ENCODE data around the gene CD86.

CD86 gene

DNA sequence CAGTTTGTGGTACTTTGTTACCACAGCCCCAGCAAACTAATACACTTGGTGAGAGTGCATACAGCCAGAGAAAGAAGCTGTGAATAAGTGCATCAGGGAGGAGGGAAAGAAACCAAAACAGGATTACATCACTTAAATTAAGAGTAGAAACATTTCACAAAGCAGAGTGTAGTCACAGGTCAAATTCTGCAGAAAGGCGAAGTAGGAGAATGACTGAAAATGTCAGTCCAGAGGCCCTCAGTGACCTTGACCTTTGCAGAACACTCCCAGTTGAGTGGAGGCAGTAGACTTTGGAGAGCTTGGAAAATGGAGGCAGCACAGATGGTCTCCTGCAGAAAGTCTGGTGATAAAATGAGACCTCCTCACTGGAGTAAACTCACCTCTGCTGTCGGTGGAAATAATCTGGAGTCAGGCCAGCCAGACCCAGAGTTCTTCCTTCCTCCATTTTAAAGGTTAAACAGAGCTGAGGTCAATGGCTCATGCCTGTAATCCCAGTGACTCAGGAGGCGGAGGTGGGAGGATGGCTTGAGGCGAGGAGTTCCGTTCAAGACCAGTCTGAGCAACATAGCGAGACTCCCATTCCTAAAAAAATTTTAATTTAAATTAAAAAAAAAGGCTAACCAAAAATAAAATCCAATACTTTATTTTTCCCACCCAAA lies 5.0 kb downstream of the CD86 start:
- DNase-seq (ENCODE audit: low read depth, low spot score): no peak

DNA sequence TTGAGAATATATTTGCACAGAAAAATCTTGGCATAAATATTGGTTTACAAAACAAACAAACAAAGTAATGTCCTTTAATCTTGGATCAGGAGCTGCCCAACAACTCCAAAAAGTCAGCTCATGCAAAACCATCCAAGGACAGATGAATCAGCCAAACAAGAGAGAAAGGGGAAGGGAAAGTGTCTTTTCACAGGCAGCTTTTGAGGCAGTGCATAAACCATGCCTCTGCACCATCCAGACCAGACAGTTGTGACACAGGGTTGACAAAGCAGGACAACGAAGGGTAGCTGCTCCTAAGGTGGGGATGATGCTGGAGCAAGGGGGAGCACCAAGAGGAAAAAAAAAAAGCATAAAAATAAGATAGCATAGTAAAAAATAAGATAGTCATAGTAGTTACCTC lies 8.7 kb downstream of the CD86 start:
- no peak for DNase-seq (ENCODE audit: low read depth, low spot score)

DNA sequence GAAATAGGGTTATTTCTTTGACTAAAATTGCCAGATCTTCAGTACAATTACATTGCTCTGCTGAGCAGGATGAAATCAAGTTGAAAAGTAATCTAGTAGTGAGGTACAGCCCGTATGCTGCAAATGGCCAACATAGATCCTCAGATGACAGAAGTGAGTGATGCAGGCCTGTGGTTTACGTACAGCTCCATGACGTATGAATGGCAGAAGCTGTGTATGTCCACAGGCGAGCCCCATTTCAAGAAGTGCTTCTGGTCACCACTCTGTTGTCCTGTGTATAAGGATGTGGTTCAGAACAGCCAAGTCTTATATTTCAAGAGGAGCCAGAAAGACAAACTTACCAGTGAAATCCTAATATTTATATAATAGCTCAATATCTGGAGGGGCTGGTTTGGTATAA lies 9.2 kb downstream of the CD86 start:
- DNase-seq (ENCODE audit: low read depth, low spot score): no peak

DNA sequence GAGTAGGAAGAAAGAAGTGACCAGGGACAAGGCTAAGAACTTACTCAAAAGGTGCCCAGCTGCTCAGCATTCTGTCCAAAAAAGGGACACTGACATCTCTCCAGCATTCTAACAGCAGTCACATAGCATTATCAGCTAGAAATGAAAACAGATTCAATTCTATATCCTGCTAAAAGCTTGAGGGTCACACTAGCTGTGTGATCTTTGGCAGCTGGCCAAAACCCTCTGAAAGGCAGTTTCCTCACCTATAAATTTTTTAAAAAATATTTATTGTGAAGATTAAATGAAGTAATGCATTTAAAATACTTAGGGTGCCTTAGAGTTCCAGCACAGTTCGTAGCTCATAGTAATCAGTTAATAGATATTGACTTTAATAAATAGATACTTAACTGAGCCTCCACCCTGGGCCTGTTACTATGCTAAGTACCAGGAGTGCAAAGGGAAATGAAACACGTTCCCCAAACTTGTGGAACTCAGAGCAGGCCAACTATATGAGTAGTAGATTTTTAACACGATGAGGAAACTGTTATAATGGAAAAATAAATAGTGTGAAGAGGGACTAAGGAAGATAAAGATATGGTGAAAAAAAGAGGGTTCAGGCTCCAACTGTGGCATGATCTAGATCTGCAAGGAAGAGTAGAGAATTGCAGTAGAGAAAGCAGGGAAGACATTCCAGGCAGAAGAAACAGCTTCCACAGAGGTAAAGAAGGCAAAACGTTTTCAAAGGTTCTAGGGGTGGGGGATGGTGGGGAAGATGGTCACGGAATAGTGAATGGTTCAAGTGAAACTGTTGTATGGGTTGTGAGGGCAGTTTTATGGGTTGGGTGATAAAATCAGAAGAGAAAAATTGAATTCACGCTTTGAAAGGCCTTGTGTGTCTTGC lies 11.4 kb downstream of the CD86 start:
- DNase-seq (ENCODE audit: low read depth, low spot score): no peak

DNA sequence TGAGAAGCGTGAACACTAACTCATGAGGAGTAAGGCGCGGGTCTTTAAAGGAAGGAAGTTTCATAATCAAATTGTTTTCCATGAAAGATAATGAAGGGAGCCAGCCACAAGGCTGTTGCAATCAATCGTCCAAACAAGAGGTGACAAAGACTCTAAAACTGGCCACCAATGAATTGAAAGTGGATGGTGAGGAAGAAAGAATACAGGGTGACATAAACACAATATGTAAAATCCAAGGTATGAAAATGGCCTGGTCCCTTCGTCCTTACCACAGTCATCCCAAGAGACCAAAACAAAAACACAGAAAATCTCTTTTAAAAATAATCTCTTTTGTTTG lies 12.0 kb downstream of the CD86 start:
- DNase-seq (ENCODE audit: low read depth, low spot score): no peak

DNA sequence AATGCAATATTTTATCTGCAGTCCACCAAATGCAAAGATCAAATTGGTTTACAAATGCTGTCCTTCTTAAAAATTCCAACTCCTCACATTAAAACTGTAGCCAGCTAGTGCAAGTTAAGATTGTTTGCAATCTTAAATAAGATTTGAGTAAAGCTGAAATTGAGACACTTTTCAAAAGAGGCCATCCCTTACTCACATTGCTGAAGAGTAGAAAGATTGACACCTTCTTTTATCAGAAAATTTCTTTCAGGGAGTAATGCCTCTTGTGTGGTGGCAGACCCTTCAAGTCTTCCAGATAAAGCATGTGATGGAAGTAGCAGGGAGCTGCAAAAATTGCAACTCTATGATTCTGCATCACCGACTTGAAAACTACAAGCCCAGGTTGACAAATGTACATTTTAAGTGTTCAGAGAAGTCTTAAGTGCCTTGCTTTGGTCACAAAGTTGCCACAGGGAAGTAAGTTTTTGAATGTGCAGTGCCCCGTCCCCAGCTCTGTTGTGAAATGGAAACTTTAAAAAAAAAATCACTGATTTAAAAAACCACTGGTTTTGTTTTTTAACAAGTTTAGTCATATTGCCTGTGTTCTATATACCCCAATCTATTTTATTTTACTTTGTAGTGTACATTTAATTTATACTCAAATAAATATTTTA lies 12.6 kb downstream of the CD86 start:
- DNase-seq (ENCODE audit: low read depth, low spot score): no peak

DNA sequence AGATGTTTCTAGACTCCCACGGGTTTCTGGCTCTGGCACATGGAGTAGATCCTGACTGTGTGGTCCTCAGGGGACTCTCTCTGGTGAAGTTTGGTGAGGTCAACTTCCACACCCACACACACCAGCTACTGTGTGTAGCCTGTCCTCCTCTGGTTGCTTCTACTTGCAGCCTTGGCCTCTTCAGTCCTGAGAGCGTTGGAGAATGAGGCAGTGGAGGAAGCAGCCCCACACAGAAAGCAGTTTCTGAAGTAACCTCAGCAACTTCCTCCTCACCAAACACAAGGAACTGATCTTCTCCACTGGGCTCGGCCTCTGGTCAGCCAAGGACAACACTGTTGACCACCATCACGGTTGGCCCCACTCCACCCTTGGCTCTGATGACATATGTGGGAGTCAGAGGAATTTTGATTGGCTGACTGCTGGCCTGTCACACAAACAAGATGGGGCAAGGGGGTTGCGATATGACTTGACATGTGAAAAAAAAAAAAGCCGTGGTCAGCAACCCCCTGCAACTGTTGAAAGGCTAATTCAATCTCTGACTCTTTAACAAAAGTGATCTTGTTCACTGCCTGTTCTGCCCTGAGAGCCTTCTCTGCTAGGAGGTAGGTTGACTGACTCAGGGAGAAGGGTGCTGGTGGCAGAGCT lies 19.6 kb downstream of the CD86 start:
- DNase-seq (ENCODE audit: low read depth, low spot score): no peak

DNA sequence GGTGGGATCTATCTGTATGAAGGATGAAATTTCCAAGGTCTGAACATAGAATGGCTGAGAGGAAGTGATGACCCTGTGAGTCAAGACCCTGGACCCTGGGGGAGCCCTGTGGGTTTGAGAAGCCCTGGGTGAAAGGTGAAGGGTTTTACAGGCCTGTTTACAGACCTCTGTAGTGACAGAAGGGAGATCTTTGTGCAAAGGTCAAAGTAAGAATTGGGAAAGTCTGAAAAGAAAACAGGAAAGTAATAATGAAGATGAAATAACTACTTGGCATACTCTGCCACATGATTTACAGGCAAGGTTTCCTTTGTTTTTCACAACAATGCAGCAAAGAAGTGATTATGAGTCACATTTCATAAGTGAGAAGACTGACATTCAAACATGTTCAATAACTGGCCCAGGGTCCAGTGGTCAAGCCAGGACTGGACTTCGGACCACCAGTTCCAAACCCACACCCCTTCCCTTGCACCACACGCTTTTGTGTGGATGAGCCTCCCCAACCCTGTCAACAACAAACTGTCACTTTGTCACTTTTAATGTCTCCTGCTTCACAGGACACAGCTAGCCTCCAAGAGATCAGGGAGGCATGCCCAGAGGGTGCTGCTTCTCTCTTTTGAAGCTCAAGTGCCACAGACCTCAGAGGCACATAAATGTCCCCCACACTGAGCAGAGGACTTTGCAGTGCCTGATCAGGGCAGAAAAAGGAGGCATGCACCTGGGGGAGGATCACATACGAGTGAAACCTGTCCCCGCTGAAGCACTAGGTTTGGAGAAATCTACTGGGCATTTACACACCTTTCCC lies 21.5 kb downstream of the CD86 start:
- DNase-seq (ENCODE audit: low read depth, low spot score): no peak

DNA sequence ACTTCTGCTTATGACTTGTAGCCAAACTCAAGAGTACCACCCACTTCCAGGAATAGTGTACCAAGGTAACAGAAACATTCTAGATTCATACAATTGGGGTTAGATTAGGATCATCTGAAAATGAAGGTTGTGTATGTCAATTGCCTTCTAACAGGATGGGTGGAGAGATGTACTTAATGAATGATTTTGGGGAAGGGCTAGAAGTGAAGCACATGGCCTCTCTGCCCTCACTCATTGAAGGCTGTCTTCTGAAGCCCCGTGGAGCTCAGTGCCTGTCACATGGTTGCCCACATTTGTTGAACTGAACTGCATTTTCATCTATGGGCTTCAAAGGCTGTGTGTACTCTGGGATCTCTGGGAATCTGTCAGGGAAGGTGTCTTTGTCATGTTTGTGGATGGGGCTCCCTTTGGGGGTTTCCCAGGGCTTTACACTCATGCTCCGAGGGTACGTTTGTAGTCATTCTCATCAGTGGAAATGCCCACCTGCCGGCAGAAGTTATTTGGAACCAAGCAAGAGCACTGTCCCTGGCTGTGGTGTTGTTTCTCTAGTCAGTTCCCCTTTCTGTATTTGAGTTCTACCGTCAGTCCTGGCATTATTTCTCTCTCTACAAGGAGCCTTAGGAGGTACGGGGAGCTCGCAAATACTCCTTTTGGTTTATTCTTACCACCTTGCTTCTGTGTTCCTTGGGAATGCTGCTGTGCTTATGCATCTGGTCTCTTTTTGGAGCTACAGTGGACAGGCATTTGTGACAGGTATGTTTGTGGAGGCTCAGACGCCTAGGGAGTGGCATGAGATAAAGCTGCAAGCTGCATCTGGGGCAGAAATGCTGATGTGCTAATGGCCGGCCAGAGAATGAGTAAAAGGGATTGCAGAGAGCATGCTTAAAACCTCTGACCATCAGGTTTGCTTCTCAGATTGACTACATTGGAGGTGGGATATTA lies 22.4 kb downstream of the CD86 start:
- no peak for DNase-seq (ENCODE audit: low read depth, low spot score)

DNA sequence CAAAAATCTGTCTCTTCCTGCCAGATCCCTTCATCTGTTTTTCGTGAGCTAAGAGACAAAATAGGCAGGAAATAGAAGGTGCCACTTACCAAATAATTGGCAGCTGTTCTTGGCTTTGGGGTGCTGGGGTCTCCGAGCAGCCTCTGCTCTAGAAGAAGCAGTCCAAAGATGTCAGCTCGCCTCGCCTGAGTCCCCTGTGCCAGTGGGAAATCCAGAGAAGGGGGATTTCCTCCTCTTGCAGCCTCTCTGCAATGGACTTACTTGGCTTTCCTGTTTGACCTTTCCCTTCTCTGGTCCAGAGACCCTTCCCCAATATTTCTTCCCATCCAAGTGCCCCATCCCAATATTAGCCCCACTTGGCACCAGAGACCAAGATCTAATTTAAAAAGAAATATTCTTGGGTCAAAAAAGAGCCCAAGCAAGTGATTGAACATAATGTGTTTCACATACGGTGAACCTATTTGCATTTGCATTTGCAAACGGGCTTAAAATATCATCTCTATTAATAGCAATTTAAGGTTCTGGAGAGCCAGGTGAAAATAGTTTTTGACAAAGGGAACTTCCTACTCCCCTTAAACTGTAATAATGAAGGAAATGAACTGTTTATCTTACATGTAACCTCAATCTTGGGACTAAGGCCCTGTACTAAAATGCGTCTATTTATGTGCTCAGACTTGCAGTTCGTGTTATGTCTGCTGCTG lies 23.2 kb downstream of the CD86 start:
- DNase-seq (ENCODE audit: low read depth, low spot score): no peak

DNA sequence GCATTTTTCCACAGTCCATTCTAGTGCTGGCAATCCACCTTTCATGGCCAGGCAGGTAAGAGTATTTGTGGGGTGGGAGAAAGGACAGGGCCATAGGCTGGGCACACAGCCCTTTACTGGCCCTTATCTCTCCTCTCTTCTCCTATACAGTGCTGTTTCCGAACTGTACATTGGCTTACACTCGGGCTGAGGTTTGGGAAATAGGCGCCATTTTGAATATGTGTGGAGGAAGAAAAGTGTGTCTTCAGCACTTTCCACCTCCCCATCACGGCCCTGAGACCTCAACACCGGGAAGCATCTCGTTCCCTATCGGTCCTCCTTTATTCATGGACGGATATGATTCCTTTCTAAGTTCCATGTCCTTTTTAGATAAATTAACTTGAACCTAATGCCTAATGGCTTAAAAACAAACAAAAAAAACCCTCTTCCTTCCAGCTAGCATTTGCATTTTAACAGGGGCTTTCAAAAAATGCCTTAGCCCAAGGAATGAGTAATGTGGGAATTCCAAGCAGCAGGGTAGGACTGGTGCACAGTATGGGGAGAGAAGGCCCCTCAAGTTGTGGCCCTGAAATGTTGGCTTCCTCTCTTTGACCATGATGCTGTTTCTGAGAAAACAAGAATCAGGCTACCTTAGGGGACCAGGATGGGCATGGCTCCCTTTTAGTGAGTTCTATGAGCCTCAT lies 24.5 kb downstream of the CD86 start:
- DNase-seq (ENCODE audit: low read depth, low spot score): no peak

DNA sequence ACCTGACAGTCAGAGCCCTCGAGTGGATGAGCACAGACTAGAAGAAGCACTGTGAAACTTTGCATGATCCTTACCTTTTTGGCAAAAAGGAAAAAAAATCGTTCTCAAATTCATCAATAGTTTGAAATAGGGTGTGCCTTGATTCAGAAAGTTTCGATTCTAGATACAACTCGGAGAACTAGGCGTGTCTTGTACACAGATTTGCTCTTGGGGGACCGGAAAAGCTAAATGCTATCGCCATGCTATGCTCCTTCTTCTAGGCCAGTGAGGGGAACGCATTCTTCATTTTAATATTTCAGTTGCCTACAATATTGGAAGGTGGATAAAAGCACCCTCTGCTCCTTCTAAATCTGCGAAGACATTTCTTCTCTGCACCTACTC lies 25.0 kb downstream of the CD86 start:
- no peak for DNase-seq (ENCODE audit: low read depth, low spot score)

DNA sequence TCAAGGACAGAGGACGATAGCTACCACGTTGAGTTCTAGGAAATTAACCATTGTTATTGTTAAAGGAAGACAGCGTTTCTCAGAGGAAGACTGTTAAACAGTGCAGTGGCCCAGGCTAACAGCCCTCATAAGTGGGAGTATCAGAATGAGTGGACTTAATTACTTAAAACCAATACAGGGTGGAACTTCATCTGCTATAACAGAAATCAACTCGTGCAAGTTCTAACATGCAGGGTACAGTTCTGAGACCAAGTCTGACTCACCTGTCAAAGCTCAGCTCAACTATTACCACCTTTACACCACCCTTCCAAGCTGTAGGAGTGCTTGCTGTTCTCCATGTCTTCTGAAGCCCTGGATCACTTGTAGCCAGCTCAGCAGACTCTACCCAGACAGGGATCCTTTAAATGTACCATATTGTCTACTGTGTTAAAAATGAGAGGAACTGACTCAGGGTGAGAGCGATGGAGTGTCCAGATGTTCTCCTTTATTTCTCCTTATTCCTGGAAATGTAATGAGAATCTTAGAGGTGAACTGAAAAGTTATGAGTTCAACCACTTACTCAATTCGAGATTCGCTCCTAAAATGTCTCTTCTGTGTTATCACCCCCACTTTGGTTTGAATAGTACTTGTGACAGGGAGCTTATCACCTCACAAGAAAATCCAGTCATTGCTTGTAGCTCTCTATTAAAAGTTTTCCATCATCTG lies 26.5 kb downstream of the CD86 start:
- no peak for DNase-seq (ENCODE audit: low read depth, low spot score)

DNA sequence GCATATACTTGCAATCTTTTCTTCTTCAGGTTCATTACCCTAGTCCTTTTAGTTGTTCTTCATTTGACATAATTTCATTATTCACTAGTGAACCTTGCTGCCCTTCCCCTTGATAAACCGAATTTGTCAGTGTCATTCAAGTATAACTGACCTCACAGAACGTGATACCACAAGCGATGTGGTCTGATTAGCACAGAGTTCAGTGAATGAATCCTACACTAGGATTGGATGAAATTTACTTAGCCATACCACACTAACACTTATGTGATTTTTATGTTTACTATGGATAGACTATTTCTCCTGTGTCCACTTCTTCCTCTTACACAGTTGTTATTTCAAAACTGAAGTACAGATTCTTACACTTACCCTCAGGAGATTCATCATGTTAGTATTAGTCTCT lies 27.2 kb downstream of the CD86 start:
- no peak for DNase-seq (ENCODE audit: low read depth, low spot score)

DNA sequence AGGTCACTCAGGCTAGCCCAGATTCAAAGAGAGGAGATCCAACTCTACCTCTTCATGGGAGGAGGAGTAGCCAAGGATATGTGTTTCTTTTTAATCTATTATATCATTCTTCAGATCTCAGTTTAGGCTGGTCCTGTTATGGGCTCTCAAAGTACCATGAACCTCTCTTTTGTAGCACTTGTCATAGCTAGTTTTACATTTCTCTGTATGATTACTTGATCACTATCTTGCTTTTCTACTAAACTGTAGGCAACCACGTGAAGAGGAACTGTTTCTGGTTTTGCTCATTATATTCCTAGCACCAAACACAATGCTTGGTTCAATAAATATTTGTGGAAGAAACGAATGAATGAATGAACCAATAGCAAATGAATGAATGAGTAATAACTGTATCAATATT lies 29.6 kb downstream of the CD86 start:
- DNase-seq (ENCODE audit: low read depth, low spot score): no peak

DNA sequence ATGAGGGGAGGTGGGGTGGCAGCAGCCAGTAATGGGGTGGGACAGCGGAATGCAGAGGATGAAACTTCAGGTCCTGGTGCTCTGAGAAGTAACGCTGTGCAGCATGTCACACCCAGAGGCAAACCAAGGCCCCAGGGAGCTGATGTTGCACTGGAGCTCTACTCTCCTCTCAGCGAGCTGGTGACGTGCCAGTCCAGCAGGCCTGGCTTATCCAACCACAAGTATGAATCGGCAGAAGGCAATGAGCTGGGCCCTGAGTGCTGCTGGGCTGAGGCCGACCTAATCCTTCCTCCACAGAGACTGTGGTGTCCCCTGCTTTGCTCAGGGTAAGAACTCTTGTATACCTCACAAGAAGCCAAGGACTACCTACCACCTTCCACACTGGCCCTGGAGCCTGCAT lies 30.5 kb downstream of the CD86 start:
- no peak for DNase-seq (ENCODE audit: low read depth, low spot score)

DNA sequence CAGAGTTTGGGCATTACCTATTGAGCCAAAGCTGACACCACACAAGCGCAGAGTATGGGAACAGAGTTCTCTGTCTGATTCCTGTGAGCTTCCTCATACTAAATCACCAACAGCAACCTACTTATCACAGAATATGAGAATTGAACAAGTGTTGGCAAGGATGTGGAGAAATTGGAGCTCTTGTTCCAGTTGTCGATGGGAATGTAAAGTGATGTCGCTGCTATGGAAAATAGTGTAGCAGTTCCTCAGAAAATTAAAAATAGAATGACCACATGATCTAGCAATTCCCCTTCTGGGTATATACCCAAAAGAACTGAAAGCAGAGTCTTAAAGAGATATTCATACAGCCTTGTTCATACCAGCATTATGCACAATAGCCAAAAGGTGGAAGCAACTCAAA lies 33.4 kb downstream of the CD86 start:
- DNase-seq (ENCODE audit: low read depth, low spot score): no peak

DNA sequence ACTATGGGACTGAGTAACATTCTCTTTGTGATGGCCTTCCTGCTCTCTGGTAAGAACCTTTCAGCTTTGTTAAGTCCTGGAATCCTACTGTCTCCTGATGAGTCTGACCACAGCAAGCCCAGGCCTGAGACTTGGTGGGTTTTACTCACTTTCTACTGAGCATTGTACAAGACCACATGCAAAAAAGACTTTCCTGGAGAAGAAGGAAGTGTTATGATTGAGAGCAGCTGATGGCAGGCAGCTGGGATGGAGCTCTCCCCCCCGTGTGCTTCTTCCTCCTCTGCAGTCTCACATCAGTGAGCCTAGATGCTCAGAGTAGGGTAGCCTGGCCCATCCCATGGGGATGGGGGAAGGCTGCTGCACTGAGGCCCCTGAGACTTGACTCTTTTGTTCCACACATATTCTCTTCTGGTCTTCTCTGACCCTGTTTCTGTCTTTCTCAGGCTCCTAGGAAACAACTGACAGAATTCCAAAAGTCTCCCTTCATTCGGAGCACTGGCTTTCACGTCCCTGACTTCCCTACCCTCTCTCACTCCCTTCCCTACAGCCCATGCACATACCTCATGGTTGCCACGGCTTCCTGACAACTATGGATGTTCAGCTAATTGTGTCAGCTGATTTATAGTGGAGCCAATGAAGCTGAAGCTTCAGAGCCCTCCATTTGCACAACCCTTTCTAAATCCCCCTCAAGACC lies 36.6 kb downstream of the CD86 start:
- no peak for DNase-seq (ENCODE audit: low read depth, low spot score)
